Measurements from ENCODE around the gene POLR2E. TPM values are rescaled to one million over a fixed set of nuclear protein-coding genes. Genes with fewer than 3 reads are reported as not detected.

POLR2E gene
- total and polyA plus RNA-seq, 9 of the 15 experiments (the other 6 are each of a cell fraction or from before 2014, with no cell fraction given) = 3.4 to 413 (median 244) TPM

DNA sequence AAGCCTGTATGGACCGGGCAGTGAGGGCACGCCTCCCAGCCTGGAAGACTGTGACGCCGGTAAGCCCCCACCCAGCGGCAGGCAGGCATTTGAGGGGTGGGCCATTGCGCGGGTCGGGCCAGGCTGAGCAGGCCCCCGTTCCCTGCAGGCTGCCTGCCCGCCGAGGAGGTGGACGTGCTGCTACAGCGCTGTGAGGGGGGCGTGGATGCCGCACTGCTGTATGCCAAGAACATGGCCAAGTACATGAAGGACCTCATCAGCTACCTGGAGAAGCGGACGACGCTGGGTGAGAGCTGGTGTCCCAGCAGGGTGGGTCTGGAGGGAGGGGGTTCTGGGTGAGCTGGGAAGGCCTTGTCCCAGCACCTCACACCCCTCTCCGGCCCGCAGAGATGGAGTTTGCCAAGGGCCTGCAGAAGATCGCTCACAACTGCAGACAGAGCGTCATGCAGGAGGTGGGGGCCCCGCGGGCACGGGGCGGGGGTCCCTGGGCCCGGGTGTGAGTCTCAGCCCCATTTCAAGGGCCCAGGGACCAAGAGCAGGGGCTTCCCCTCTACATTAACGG lies 21.1 kb downstream of the POLR2E start:
- Histone ChIP-seq H2AFZ (ENCODE audit: low read depth, low read length) (no peak overlapping the region), H3K79me2 (ENCODE audit: control insufficient read depth, insufficient read depth, low read length) (no peaks in the 10 kb centered on the region), H3K27me3 (ENCODE audit: control insufficient read depth in 2 of 2, insufficient read depth in 2 of 2, low read length in 2 of 2) (no peaks in the 10 kb centered on the region), H3K4me3 (no peak overlapping the region), H3K9me3 (replicated peaks; ENCODE audit: control insufficient read depth, insufficient read depth, low read depth, low read length) (no peaks in the 10 kb centered on the region), H3K9me1 (ENCODE audit: control insufficient read depth, insufficient read depth, low read length) (no peaks in the 10 kb centered on the region), H3K4me2 (ENCODE audit: insufficient read depth, low read length) (peak overlapping the region; percentile 34; the same call in 1 of the 2 replicates), H3K27ac (ENCODE audit: extremely low read depth, low read depth, low read length) (peak overlapping the region; percentile 5; the same call in 1 of the 3 replicates), H4K20me1 (replicated peaks; ENCODE audit: control insufficient read depth, insufficient read depth, low read length) (0 out of 2 replicates have a peak, but pooled peaks cover 3% of the 10 kb centered on the region), H3K36me3 (ENCODE audit: control insufficient read depth, insufficient read depth, low read length) (no peaks in the 10 kb centered on the region), H3K9ac (ENCODE audit: insufficient read depth in 1 of 2, low read depth in 2 of 2, low read length in 2 of 2) (peak overlapping the region in 1 of 2 experiments; percentile 89; a peak in 2 of 4 replicates), H3K4me1 (replicated peaks in 1 of 2; ENCODE audit: control insufficient read depth in 2 of 2, insufficient read depth in 2 of 2, low read length in 2 of 2) (peaks cover 32 to 66% of the 10 kb centered on the region in 2 experiments)
- ChIA-PET CTCF (ENCODE audit: low intra/inter-chr PET ratio) (interaction anchor here (0.7 kb wide), 1 partner anchor 518 kb away, joined by 3 read pairs; no protein-coding TSS in a partner anchor), POLR2A (interaction anchor here (0.8 to 2.1 kb wide), 4 partner anchors 11 to 32 kb away, joined by 3 to 11 read pairs (median 9); partner anchors contain the start of gene GPX4)
- intact Hi-C loops (cut with micrococcal nuclease) (no loop called here), in situ Hi-C loops (cut with MboI) (no loop called here)
- no peak for FAIRE-seq
- no TSS peak for BruUV-seq (replicated peaks)
- ATAC-seq = no peak
- peak; percentile 4; the same call in 1 of the 2 replicates for TF ChIP-seq ZFX (CRISPR knock-in tag; IDR thresholded peaks at IDR 0.05)
- peak; percentile 68 for TF ChIP-seq PRDM10 (IDR thresholded peaks at IDR 0.05; ENCODE audit: partially characterized antibody)
- no peak for TF ChIP-seq SNIP1 (IDR thresholded peaks at IDR 0.05; ENCODE audit: low read depth)
- no peak for TF ChIP-seq TRIM28 (IDR thresholded peaks at IDR 0.05)
- TF ChIP-seq HMGN3 (IDR thresholded peaks at IDR 0.05; ENCODE audit: borderline replicate concordance, extremely low read depth, insufficient read length, low read depth, low read length) = peak; percentile 14
- TF ChIP-seq THRAP3 (IDR thresholded peaks at IDR 0.05; ENCODE audit: borderline replicate concordance) = no peak
- TF ChIP-seq DDX20 (tag; IDR thresholded peaks at IDR 0.05; ENCODE audit: low read depth) = no peak
- TF ChIP-seq RFX5 (IDR thresholded peaks at IDR 0.05; ENCODE audit: low read depth, low read length) = no peak
- TF ChIP-seq RBFOX2 (IDR thresholded peaks at IDR 0.05; ENCODE audit: low read depth, low read length) = peak; percentile 28; the same call in 1 of the 2 replicates
- TF ChIP-seq HNRNPLL (IDR thresholded peaks at IDR 0.05; ENCODE audit: low read depth, low read length, poor library complexity, severe bottlenecking) = no peak
- TF ChIP-seq RUNX1 (IDR thresholded peaks at IDR 0.05; ENCODE audit: low read depth) = 0 out of 2 replicates have a peak, but pooled peaks have one; percentile 4
- 75% methylated on average over 19 of the region's 28 CpGs for whole genome bisulfite sequencing (ENCODE audit: insufficient coverage, low coverage, missing lambda C conversion rate)
- DNase-seq (ENCODE audit: extremely low read depth in 1 of 4, low spot score in 3 of 4) = no peak

Data from K562 (cell line).